ENCODE measurements around the gene PIF1.

DNA sequence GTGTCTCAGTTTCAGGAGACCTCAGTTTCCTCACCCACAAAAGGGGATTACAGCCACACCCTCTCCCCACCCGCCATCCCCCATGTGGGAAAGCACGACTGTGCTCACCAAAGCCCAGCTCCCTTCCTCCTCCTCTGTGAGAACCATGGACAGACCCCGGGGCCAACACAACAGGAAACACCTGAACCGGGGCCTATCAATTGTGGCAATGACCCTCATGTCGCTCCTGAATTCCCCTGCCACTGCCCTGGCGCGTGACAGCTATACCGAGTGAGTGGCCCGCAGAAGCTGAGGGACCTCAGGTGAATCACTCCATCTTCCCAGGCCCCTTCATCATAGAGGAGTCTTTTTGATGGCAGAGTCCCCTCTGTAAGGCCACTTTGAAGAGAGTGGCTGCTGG lies 44.9 kb upstream of the PIF1 start:
- TF ChIP-seq ZNF274 (IDR thresholded peaks at IDR 0.05; ENCODE audit: low read depth, low read length) = no peak
- TF ChIP-seq, protein P1, sequence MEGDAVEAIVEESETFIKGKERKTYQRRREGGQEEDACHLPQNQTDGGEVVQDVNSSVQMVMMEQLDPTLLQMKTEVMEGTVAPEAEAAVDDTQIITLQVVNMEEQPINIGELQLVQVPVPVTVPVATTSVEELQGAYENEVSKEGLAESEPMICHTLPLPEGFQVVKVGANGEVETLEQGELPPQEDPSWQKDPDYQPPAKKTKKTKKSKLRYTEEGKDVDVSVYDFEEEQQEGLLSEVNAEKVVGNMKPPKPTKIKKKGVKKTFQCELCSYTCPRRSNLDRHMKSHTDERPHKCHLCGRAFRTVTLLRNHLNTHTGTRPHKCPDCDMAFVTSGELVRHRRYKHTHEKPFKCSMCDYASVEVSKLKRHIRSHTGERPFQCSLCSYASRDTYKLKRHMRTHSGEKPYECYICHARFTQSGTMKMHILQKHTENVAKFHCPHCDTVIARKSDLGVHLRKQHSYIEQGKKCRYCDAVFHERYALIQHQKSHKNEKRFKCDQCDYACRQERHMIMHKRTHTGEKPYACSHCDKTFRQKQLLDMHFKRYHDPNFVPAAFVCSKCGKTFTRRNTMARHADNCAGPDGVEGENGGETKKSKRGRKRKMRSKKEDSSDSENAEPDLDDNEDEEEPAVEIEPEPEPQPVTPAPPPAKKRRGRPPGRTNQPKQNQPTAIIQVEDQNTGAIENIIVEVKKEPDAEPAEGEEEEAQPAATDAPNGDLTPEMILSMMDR (IDR thresholded peaks at IDR 0.05 in 2 of 3, conservative IDR thresholded peaks at IDR 0.05 in 1 of 3; ENCODE audit: borderline replicate concordance in 1 of 3, insufficient read depth in 1 of 3, low read depth in 2 of 3, low read length in 2 of 3) = no peak
- no peak for TF ChIP-seq CBX3 (IDR thresholded peaks at IDR 0.05; ENCODE audit: low read depth)
- TF ChIP-seq, protein P2, sequence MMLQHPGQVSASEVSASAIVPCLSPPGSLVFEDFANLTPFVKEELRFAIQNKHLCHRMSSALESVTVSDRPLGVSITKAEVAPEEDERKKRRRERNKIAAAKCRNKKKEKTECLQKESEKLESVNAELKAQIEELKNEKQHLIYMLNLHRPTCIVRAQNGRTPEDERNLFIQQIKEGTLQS (IDR thresholded peaks at IDR 0.05) = no peak
- no peak for TF ChIP-seq RAD21 (IDR thresholded peaks at IDR 0.05; ENCODE audit: low read depth)
- no peak for TF ChIP-seq EZH2 (IDR thresholded peaks at IDR 0.05)
- no peak for TF ChIP-seq POLR2AphosphoS5 (IDR thresholded peaks at IDR 0.05; ENCODE audit: low read depth, low read length)

All from HCT116 (cell line).